H1 (cell line): ENCODE data around the gene MRTFB. TPM values are rescaled to one million over a fixed set of nuclear protein-coding genes. Genes with fewer than 3 reads are reported as not detected.

Source experiments
- CHD1 ChIP-seq: IDR thresholded peaks from 2 replicates; pipeline ENCODE4 v1.6.1; 2012; ENCODE audit warnings: low read depth, low read length, improper control_type of control experiment
- CHD2 ChIP-seq: IDR thresholded peaks from 2 replicates; pipeline ENCODE4 v1.6.1; 2012; ENCODE audit warnings: low read length, improper control_type of control experiment
- CHD7 ChIP-seq: fragments of 300-600 bp; sonication (generic); IDR thresholded peaks from 2 replicates; pipeline ENCODE4 v1.7.1; 2012; ENCODE audit warnings: low read length, moderate library complexity, mild to moderate bottlenecking, inconsistent platforms; ENCODE audit not compliant: insufficient replicate concordance
- CTBP2 ChIP-seq: IDR thresholded peaks from 2 replicates; pipeline ENCODE4 v1.7.0; 2011; ENCODE audit warnings: borderline replicate concordance, mild to moderate bottlenecking, moderate library complexity, mixed read lengths, low read length; ENCODE audit not compliant: insufficient read depth, insufficient read length
- HDAC2 ChIP-seq, 2 experiments: fragments of 300-600 bp in 1 of 2; sonication (generic) in 1 of 2; IDR thresholded peaks; 2 replicates each; pipeline ENCODE4 v1.6.1; 2011 to 2012; ENCODE audit warnings: low read depth in 2 of 2, low read length in 2 of 2, mild to moderate bottlenecking in 2 of 2, moderate library complexity in 2 of 2, borderline replicate concordance in 1 of 2, inconsistent platforms in 1 of 2
- MAX ChIP-seq: IDR thresholded peaks from 2 replicates; pipeline ENCODE4 v1.6.1; 2012; ENCODE audit warnings: inconsistent platforms
- POLR2AphosphoS5 ChIP-seq: IDR thresholded peaks from 2 replicates; pipeline ENCODE4 v1.6.1; 2011; ENCODE audit warnings: low read depth, low read length
- POU5F1 ChIP-seq: IDR thresholded peaks from 2 replicates; pipeline ENCODE4 v1.6.1; 2011; ENCODE audit warnings: low read depth, mild to moderate bottlenecking, low read length, moderate library complexity
- SIRT6 ChIP-seq: IDR thresholded peaks from one replicate; pipeline ENCODE4 v1.7.1; 2012; ENCODE audit warnings: low read length, inconsistent platforms
- polyA plus RNA-seq, 7 experiments: library from polyadenylated mRNA; depleted of rRNA in 3 of 7; stranded (reverse) in 5 of 7; unstranded in 2 of 7; fragments of >200 nt in 5 of 7; fragments of 200-250 nt in 2 of 7; gene quantifications; 1 replicate in 5 of 7; 2 replicates in 1 of 7; 4 replicates in 1 of 7; pipeline versions ENCODE4 v1.2.1 to v1.2.3, GENCODE V29; 2011 to 2013; ENCODE audit warnings: missing spikeins in 2 of 7, mixed read lengths in 2 of 7
- total RNA-seq: library from RNA; stranded (reverse); fragmentation: NEBNext Ultra II Directional; extraction: Animal tissue kit (Norgen Biotek cat#: 25700); gene quantifications from 2 replicates; pipeline ENCODE4 v1.2.1, GENCODE V29; 2021

The MRTFB gene
- total and polyA plus RNA-seq, 2 of the 8 experiments (the other 6 are each of a cell fraction or from before 2014, with no cell fraction given), result 13.5 to 34.9 TPM

DNA sequence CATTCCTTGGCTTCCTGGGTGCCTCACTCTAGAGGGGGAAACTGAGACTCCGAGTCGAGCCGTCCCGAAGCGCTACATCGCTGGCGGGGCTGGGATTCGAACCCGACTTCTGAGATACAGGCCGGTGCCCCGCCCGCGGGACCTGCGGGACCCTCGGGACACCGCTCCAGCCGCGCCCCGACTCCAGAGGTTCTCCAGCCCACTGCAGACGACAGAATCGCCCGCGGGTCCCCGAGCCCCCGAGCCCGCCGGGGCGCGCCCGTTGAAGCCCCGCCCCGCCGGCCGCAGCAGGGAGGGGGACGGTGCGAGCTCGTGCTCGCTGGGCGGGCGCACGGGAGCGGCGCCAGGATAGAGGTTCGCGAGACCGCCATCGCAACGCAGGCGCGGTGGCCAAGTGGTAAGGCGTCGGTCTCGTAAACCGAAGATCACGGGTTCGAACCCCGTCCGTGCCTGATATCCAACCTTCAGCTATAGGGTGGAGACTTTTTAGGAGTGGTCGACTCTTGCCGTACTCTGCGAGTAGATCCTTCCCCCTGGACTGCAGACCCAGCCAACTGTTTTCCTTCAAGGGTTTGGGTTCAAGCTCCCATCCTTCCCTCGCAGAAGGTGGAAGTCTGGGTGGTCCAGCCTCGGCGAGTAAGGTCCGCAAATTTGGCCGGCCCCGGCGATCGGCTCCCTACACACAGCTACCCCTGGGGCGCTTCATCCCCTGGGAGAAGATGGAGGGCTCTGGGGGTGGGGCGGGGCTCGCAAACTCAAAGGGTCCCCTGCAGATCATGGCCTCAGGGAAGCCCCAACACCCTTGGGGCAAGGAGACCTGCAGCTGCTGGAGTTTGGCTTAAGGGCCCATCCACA is 214.6 kb downstream of the MRTFB start (continued):
- TF ChIP-seq MAX (peak; percentile 74; the same call in 1 of the 2 replicates), POLR2AphosphoS5 (no peak), HDAC2 (IDR thresholded peaks at IDR 0.05; ENCODE audit: borderline replicate concordance in 1 of 2, low read depth in 2 of 2, low read length in 2 of 2) (peak; percentile 88 to 92; a peak in 2 of 4 replicates), CTBP2 (no peak), SIRT6 (no peak), CHD2 (peak; percentile 8; the same call in 1 of the 2 replicates), CHD1 (no peak), POU5F1 (no peak), CHD7 (no peak)
